Right hindlimb (tissue), 1 donor: ENCODE measurements around the gene SCARF2.
"Not testable (repeated sequence)": the region's sequence is repeated elsewhere in the genome, so short reads cannot be mapped to it uniquely, and the experiment has no call there.

ENCODE experiments used
- DNase-seq: peaks from one replicate; pipeline ENCODE4 v3.0.0-alpha.2; 2018

SCARF2 gene

GRCh38 chr22:20425566-20426258 lies 11.9 kb downstream of the SCARF2 start:
- DNase-seq: no peak

GRCh38 chr22:20424932-20425565 lies 12.6 kb downstream of the SCARF2 start:
- peak; percentile 82 for DNase-seq

DNA sequence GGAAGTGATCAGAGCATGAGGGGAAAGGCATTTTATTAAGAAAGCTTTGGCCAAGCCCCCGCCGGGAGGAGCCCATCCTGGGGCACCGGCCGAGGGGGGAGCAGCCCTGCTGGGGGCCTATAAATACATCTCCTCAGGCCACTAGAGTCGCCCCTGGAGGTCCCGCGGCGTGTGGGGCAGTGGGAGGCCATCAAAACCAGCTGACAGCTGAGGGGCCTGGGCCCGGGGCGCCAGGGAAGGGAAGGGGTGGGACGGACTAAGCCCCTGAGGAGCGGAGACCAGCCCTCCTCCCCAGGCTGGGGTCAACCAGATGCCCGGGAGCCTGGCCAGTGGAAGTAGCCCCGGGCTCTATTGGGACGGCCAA lies 13.1 kb downstream of the SCARF2 start:
- DNase-seq: no peak

DNA sequence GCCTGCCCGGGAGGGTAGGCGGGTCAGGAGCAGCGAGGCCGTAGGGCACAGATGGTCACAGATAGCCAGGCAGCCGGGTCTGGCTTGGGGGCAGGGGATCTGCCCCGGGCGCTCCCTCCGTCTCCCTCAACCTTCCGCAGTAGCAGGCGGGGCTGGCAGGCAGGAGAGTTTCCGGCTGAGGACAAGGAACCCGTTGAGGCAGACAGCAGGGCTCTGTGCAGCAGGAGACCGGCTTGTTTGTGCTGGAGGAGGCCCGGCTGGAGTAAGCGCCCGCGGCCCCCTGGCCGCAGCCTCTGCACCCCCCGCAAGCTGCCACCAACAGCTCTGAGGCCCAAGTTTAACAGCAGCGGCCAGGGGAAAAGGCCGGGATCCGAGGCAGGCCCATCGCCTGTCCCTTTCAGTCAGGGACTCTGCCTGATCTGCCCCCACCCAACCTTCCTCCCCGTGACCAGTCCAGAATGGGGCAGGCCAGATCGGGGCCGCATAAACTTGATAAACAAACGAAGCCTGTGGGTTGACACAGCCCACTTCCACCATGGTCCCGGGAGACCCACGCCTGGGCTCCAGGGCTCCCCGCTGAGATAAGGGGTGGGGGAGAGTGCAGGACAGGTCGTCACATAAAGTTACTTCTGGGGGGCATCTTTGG lies 13.6 kb downstream of the SCARF2 start:
- peak; percentile 79 for DNase-seq

DNA sequence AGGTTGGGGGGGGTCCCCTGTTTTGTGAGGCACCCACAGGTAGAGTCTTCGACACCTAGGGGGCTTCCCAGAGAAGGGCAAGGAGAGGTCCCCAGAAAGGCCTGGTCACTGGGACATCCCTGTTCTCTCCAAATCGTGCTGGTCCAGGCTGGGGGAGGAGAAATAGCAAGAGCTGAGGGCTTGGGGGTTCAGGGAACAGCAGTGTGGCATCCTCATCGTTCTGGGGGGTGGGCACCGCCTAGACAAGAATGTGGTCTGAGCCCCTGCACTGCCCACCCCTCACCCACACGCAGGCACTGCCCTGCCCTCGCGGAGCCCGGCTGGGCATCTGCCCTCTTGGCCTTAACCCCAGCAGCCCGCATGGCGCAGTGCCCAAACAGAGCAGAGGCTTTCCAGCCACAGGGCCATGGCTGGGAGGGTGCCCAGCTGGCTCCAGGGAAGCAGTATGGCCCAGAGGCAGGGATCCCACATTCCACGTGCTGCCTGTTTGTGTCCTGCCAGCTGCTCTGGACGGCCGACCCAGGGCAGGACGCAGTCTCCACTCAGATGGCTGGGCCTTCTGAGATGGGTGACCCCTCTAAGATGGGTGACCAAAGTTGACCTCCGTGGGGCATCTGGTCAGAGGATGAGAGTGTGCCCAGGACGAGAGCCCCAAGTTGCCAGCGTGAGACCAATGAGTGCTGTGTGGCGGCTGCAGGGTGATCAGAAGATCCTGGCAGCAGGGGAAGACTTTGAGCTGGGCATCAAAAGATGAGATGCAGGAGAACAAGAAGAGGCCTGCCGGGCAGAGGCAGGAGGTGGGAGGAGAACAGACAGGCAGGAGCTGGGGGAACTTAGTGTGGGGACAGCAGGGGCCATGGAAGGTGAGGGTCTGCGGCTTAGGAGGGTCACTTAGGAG lies 14.4 kb downstream of the SCARF2 start:
- DNase-seq: peak; percentile 82

DNA sequence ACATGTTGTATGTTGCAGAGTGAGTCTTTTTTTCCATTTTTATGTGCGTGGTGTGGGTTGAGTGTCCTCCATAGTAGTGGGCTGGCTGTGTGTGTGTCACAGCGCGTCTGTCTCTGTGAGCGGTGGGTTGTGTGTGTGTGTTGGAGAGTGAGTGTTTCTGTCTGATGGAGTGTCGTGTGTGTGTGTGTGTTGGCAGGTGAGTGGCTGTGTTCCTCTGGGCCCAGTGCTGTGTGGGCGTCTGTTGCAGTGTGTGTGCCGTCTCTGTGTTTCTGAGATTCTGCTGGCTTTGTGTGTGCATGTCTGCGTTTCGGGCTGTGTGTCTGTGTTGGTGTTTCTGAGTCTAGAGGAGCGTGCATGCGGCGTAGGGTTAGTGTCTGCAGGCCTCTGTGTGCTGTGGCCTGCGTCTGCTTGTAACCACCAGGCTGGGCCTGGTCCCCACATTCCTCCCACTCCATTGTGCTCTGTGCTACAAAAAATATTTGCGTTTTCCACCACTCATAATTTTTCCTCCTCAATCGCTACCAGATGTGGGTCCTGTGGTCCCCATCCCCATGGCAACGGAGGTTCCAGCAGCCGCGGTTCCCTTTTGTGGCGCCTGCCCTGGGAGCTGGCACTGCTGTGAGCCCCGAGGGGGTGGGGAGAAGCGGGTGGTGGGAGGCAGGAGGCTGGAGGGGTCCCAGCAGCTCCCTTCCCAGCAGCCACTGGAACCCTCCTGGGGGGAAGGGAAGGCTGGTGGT lies 15.2 kb downstream of the SCARF2 start:
- peak; percentile 92 for DNase-seq

DNA sequence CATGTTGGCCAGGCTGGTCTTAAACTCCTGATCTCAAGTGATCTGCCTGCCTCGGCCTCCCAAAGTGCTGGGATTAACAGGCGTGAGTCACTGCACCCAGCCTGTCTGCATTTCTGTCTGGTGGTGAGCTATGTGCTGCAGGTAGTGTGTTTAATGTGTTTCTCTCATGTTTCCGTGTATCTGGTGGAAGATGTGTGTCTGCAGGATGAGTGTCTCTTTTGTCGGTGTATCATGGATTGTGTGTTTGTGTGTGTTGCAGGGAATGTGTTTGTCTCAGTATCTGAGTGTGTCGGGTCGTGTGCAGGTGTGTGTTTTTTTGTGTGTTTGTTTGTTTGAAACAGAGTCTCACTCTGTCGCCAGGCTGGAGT lies 16.1 kb downstream of the SCARF2 start:
- no peak for DNase-seq

DNA sequence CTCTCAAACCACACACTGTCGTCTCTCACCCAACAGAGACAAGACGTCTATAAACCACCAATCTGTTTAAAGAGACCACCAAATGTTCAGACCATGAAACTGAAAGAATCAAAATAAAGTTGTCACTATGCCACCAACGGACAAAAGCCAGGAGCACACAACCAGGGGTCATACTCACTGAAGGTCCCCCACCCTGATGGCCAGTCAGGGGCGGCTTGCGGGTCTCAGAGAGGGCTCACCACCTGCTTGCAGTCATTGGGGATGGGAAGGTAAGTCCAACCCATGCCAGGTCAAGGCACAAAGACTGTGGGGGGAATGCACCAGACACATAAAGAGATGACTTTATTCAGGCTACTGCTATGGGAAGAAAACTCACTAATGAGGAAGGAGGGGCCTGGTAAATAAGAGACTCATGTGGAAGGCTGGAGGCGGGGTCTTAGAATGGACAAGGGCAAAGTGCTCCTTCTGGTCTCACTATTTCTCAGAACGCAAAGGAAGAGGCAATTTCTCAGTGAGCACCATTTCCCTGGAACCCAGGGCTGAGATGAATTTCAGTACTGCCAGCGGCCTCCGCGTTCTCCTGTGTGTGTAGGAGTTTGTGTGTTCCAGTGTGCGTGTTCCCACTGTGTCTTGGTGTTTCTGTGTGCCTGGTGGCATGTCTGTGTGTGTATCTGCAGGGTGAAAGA lies 17.3 kb downstream of the SCARF2 start:
- DNase-seq: no peak

DNA sequence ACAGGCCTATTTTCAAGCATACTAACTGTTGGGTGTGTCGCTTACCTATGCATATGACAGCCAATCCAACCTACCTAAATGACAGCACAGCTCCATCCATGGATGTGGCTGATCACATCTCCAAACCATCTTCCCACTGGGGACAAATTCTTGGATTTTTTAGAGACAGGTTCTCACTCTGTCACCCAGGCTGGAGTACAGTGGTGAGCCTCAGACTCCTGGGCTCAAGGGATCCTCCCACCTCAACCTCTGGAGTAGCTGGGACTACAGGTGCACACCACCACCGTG lies 18.0 kb downstream of the SCARF2 start:
- DNase-seq: no peak

GRCh38 chr22:20418211-20418788 lies 19.3 kb downstream of the SCARF2 start:
- peak; percentile 89 for DNase-seq

DNA sequence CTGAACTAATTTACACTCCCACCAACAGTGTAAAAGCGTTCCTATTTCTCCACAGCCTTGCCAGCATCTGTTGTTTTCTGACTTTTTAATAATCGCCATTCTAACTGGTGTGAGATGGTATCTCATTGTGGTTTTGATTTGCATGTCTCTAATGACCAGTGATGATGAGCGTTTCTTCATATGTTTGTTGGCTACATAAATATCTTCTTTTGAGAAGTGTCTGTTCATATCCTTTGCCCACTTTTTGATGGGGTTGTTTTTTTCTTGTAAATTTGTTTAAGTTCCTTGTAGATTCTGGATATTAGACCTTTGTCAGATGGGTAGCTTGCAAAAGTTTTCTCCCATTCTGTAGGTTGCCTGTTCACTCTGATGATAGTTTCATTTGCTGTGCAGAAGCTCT lies 21.9 kb downstream of the SCARF2 start:
- DNase-seq: not testable (repeated sequence)

GRCh38 chr22:20415241-20415640 lies 22.4 kb downstream of the SCARF2 start:
- DNase-seq: not testable (repeated sequence)

GRCh38 chr22:20414450-20414849 lies 23.2 kb downstream of the SCARF2 start:
- no peak for DNase-seq

GRCh38 chr22:20414059-20414440 lies 23.6 kb downstream of the SCARF2 start:
- no peak for DNase-seq

- DNase-seq: no peak
Measured at GRCh38 chr22:20413217-20414058, 24.2 kb downstream of the SCARF2 start.

- DNase-seq: no peak
Measured at GRCh38 chr22:20412474-20413216, 25.0 kb downstream of the SCARF2 start.

DNA sequence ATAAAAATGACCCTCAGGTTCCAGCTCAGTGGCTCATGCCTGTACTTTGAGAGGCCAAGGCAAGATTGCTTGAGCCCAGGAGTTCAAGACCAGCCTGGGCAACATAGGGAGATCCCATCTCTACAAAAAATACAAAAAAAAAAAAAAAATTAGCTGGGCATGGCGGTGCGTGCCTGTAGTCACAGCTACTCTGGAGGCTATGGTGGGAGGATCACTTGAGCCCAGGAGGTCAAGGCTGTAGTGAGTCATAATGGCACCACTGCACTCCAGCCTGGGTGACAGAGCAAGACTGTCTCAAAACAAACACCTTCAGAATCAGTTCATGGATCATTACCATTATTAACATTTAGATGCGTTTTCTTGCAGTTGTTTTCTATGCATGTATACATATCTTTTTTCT lies 28.2 kb downstream of the SCARF2 start:
- not testable (repeated sequence) for DNase-seq

- DNase-seq: no peak
Measured at GRCh38 chr22:20408891-20409290, 28.7 kb downstream of the SCARF2 start.

DNA sequence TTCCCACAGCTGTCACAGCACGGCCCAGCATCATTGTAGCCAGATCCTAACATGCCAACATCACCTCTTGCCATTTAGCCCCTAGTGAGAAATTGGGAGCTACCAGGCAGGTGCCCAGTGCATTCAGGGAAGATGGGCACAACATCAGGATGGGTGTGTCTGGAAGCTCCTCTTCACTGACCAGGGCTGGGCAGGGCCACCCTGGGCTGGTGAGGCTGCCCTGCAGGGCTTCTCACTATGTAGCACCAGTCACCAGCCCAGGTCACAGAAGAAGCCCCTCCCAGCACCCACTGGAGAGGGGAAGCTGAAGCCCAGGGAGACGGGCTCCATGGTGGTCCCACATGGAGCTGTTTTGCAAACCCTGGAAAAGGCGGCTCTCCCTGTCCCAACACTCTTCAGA lies 29.8 kb downstream of the SCARF2 start:
- no peak for DNase-seq
